WTC11 (cell line): ENCODE results near the gene PCDH9.

Source experiments
- CTCF ChIP-seq: fragments of 200-600 bp; IDR thresholded peaks from 2 replicates; pipeline ENCODE4 v1.8.0; 2022; ENCODE audit warnings: antibody characterized with exemption
- FOXJ3 ChIP-seq: sonication (generic); formaldehyde crosslinking; IDR thresholded peaks from 2 replicates; pipeline ENCODE4 v1.9.0; 2021; ENCODE audit warnings: missing genetic modification reagents, mild to moderate bottlenecking, borderline replicate concordance
- GABPB1 ChIP-seq: sonication (generic); formaldehyde crosslinking; IDR thresholded peaks from 2 replicates; pipeline ENCODE4 v1.8.1; 2023; ENCODE audit warnings: mild to moderate bottlenecking, missing genetic modification reagents
- JUN ChIP-seq: sonication (generic); formaldehyde crosslinking; IDR thresholded peaks from 2 replicates; pipeline ENCODE4 v1.8.0; 2023; ENCODE audit warnings: mild to moderate bottlenecking, missing genetic modification reagents
- MAX ChIP-seq: sonication (generic); formaldehyde crosslinking; IDR thresholded peaks from 2 replicates; pipeline ENCODE4 v1.8.0; 2022; ENCODE audit warnings: mild to moderate bottlenecking, missing genetic modification reagents
- MYBL2 ChIP-seq: sonication (generic); formaldehyde crosslinking; IDR thresholded peaks from 2 replicates; pipeline ENCODE4 v1.8.1; 2023; ENCODE audit warnings: mild to moderate bottlenecking, moderate library complexity, missing genetic modification reagents
- SP1 ChIP-seq: sonication (generic); formaldehyde crosslinking; conservative IDR thresholded peaks from 2 replicates; pipeline ENCODE4 v1.8.1; 2022; ENCODE audit warnings: missing genetic modification reagents
- USF1 ChIP-seq: sonication (generic); formaldehyde crosslinking; IDR thresholded peaks from 2 replicates; pipeline ENCODE4 v1.8.0; 2022; ENCODE audit warnings: mild to moderate bottlenecking, missing genetic modification reagents
- ZNF138 ChIP-seq: sonication (generic); formaldehyde crosslinking; conservative IDR thresholded peaks from 2 replicates; pipeline ENCODE4 v1.8.1; 2022; ENCODE audit warnings: mild to moderate bottlenecking, moderate library complexity, missing genetic modification reagents
- TF ChIP-seq, protein P1 (sequence below): sonication (generic); formaldehyde crosslinking; IDR thresholded peaks from 2 replicates; pipeline ENCODE4 v1.8.1; 2022; ENCODE audit warnings: mild to moderate bottlenecking, missing genetic modification reagents, moderate library complexity, borderline replicate concordance
- TF ChIP-seq, protein P2 (sequence below): sonication (generic); formaldehyde crosslinking; IDR thresholded peaks from 2 replicates; pipeline ENCODE4 v1.8.0; 2022; ENCODE audit warnings: mild to moderate bottlenecking, missing genetic modification reagents
- TF ChIP-seq, protein P3 (sequence below): fragments of 250-450 bp; sonication (Bioruptor Pico); IDR thresholded peaks from 2 replicates; pipeline ENCODE4 v1.9.0; 2021; ENCODE audit warnings: moderate library complexity, mild to moderate bottlenecking, inconsistent platforms, borderline replicate concordance

DNA sequence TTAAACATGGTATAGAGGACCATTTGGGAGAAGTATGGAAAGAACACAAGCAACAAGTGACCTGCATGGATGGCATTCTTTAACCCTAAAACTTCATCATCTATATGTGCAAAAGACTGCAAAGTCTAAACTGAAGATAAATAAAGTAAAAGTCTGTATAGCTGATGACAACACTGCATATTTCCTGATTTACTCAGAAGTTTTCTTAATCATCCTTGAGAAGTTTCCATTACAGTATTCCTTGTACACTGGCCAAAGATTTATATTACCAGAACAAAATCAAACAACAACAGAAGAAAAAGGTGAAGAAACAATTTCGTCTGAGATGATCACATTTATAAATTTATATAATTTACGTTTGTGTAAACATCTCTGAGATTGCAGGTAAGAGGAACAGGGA is 805.7 kb downstream of the PCDH9 start:
- no peak for TF ChIP-seq CTCF
- TF ChIP-seq, protein P1, sequence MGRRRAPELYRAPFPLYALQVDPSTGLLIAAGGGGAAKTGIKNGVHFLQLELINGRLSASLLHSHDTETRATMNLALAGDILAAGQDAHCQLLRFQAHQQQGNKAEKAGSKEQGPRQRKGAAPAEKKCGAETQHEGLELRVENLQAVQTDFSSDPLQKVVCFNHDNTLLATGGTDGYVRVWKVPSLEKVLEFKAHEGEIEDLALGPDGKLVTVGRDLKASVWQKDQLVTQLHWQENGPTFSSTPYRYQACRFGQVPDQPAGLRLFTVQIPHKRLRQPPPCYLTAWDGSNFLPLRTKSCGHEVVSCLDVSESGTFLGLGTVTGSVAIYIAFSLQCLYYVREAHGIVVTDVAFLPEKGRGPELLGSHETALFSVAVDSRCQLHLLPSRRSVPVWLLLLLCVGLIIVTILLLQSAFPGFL (CRISPR knock-in tag) = no peak
- TF ChIP-seq, protein P2, sequence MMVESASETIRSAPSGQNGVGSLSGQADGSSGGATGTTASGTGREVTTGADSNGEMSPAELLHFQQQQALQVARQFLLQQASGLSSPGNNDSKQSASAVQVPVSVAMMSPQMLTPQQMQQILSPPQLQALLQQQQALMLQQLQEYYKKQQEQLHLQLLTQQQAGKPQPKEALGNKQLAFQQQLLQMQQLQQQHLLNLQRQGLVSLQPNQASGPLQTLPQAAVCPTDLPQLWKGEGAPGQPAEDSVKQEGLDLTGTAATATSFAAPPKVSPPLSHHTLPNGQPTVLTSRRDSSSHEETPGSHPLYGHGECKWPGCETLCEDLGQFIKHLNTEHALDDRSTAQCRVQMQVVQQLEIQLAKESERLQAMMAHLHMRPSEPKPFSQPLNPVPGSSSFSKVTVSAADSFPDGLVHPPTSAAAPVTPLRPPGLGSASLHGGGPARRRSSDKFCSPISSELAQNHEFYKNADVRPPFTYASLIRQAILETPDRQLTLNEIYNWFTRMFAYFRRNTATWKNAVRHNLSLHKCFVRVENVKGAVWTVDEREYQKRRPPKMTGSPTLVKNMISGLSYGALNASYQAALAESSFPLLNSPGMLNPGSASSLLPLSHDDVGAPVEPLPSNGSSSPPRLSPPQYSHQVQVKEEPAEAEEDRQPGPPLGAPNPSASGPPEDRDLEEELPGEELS (CRISPR knock-in tag) = no peak
- no peak for TF ChIP-seq JUN (CRISPR knock-in tag)
- no peak for TF ChIP-seq ZNF138
- no peak for TF ChIP-seq USF1
- TF ChIP-seq, protein P3, sequence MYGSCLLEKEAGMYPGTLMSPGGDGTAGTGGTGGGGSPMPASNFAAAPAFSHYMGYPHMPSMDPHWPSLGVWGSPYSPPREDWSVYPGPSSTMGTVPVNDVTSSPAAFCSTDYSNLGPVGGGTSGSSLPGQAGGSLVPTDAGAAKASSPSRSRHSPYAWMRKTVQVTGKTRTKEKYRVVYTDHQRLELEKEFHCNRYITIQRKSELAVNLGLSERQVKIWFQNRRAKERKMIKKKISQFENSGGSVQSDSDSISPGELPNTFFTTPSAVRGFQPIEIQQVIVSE = no peak
- TF ChIP-seq GABPB1 = no peak
- TF ChIP-seq SP1 (CRISPR knock-in tag) = no peak
- TF ChIP-seq FOXJ3 = no peak
- TF ChIP-seq MAX (CRISPR knock-in tag) = no peak
- no peak for TF ChIP-seq MYBL2
